Measurements from ENCODE around the gene PTPRK. TPM values are rescaled to one million over a fixed set of nuclear protein-coding genes. Genes with fewer than 3 reads are reported as not detected.

PTPRK gene
- total and polyA plus RNA-seq, 2 of the 8 experiments (the other 6 are each of a cell fraction or from before 2014, with no cell fraction given): 11.4 to 47.3 TPM

GRCh38 chr6:128216917-128217316, 303.5 kb downstream of the PTPRK start (continued):
- no peak for TF ChIP-seq CHD7 (IDR thresholded peaks at IDR 0.05; ENCODE audit: insufficient replicate concordance, low read length)
- TF ChIP-seq BACH1 (IDR thresholded peaks at IDR 0.05; ENCODE audit: low read length): no peak
- no peak for TF ChIP-seq CHD1 (IDR thresholded peaks at IDR 0.05; ENCODE audit: low read depth, low read length)
- TF ChIP-seq SRF (IDR thresholded peaks at IDR 0.05; ENCODE audit: low read depth, low read length): no peak
- no peak for TF ChIP-seq CBX8 (IDR thresholded peaks at IDR 0.05; ENCODE audit: borderline replicate concordance, low read depth, low read length)
